HepG2 (cell line): ENCODE results near the gene ZFYVE28. TPM values are rescaled to one million over a fixed set of nuclear protein-coding genes. Genes with fewer than 3 reads are reported as not detected.

ENCODE experiments used
- ATAC-seq: fragments of 200-7000 bp; cut with Tn5 transposase; 3 replicates; pipeline ENCODE4 v1.9.1; 2020; ENCODE audit warnings: mild to moderate bottlenecking, moderate library complexity
- BruUV-seq: library from RNA; stranded (reverse); fragments of 400-500 nt; replicated peaks from 2 replicates; lab custom pipeline; 2021; lab: Mats Ljungman, UMichigan
- CTCF ChIA-PET: fragments of 300-600 bp; formaldehyde crosslinking; extraction: SDS; loops from one replicate; lab custom pipeline; 2021; ENCODE audit warnings: low total read pairs, inconsistent platforms, low intra/inter-chr PET ratio; lab: Yijun Ruan, JAX
- POLR2A ChIA-PET: fragments of 350-600 bp; sonication (Branson Sonifier 250); formaldehyde crosslinking; loops from one replicate; lab custom pipeline; 2020; ENCODE audit warnings: antibody characterized with exemption, inconsistent platforms; lab: Yijun Ruan, JAX
- DNase-seq: peaks from one replicate; pipeline ENCODE4 v3.0.0-alpha.2; 2015; ENCODE audit warnings: low spot score
- FAIRE-seq: peaks from 3 replicates; lab custom pipeline; 2011; peaks lifted over from hg19 to GRCh38; lab: Jason Lieb, UNC
- H2AFZ ChIP-seq: one replicate; pipeline ENCODE4 v1.6.1; 2011; ENCODE audit warnings: low read length, inconsistent platforms
- H3K27ac ChIP-seq: fragments of 300-600 bp; 3 replicates; pipeline ENCODE4 v1.8.0; 2011; ENCODE audit warnings: mixed run types, mild to moderate bottlenecking, mixed read lengths, low read length, inconsistent platforms; ENCODE audit not compliant: insufficient read depth; ENCODE audit errors: extremely low read length
- H3K27me3 ChIP-seq, 2 experiments: fragments of 200-600 bp in 1 of 2; 2 replicates in 1 of 2; 3 replicates in 1 of 2; pipeline versions ENCODE4 v1.6.0 to v1.8.0; 2011; ENCODE audit warnings: low read length in 2 of 2, mild to moderate bottlenecking in 2 of 2, moderate library complexity in 2 of 2, inconsistent platforms in 1 of 2; ENCODE audit not compliant: insufficient read depth in 2 of 2, control insufficient read depth in 1 of 2
- H3K36me3 ChIP-seq, 2 experiments: fragments of 200-600 bp in 1 of 2; replicated peaks in 1 of 2; 2 replicates in 1 of 2; 3 replicates in 1 of 2; pipeline versions ENCODE4 v1.5.1 to v1.8.0; 2011; ENCODE audit warnings: low read length in 2 of 2, inconsistent platforms in 1 of 2; ENCODE audit not compliant: insufficient read depth in 2 of 2, control insufficient read depth in 1 of 2
- H3K4me1 ChIP-seq: 2 replicates; pipeline ENCODE4 v1.5.1; 2012; ENCODE audit warnings: low read length, inconsistent platforms; ENCODE audit not compliant: insufficient read depth
- H3K4me2 ChIP-seq: 2 replicates; pipeline ENCODE4 v1.6.0; 2011; ENCODE audit warnings: low read depth, low read length, inconsistent platforms
- H3K4me3 ChIP-seq, 3 experiments: fragments of 200-600 bp in 1 of 3; sonication (generic), shearing (Covaris generic) in 1 of 3; replicated peaks in 1 of 3; 2 replicates each; pipeline ENCODE4 v1.5.1; 2011 to 2016; ENCODE audit warnings: low read length in 3 of 3, inconsistent platforms in 2 of 3, low read depth in 2 of 3, mild to moderate bottlenecking in 2 of 3, control low read depth in 1 of 3, mixed read lengths in 1 of 3; ENCODE audit not compliant: insufficient read depth in 1 of 3
- H3K79me2 ChIP-seq: one replicate; pipeline ENCODE4 v1.6.1; 2011; ENCODE audit warnings: low read length, inconsistent platforms; ENCODE audit not compliant: insufficient read depth
- H3K9ac ChIP-seq: 2 replicates; pipeline ENCODE4 v1.6.0; 2011; ENCODE audit warnings: mild to moderate bottlenecking, low read depth, low read length, inconsistent platforms; ENCODE audit not compliant: insufficient read depth
- H3K9me3 ChIP-seq: 2 replicates; pipeline ENCODE4 v1.5.1; 2012; ENCODE audit warnings: mild to moderate bottlenecking, low read length
- H4K20me1 ChIP-seq: 2 replicates; pipeline ENCODE4 v1.6.0; 2011; ENCODE audit warnings: inconsistent platforms, mild to moderate bottlenecking, low read length, moderate library complexity; ENCODE audit not compliant: insufficient read depth
- FOXM1 ChIP-seq: sonication (generic); formaldehyde crosslinking; IDR thresholded peaks from 2 replicates; pipeline ENCODE4 v1.5.0; 2020; ENCODE audit warnings: missing genetic modification reagents
- GZF1 ChIP-seq: sonication (generic); formaldehyde crosslinking; IDR thresholded peaks from 2 replicates; pipeline ENCODE4 v1.5.1; 2020; ENCODE audit warnings: mild to moderate bottlenecking, missing genetic modification reagents
- HHEX ChIP-seq: IDR thresholded peaks from 2 replicates; pipeline ENCODE4 v1.6.1; 2016; ENCODE audit warnings: control low read depth
- HMGXB3 ChIP-seq: sonication (generic); formaldehyde crosslinking; IDR thresholded peaks from 2 replicates; pipeline ENCODE4 v1.4.0; 2020; ENCODE audit warnings: missing genetic modification reagents, borderline replicate concordance
- SMYD3 ChIP-seq: sonication (generic); formaldehyde crosslinking; IDR thresholded peaks from 2 replicates; pipeline ENCODE4 v1.8.1; 2023; ENCODE audit warnings: mild to moderate bottlenecking, missing genetic modification reagents
- SSRP1 ChIP-seq: IDR thresholded peaks from 2 replicates; pipeline ENCODE4 v1.6.1; 2016; ENCODE audit warnings: control low read depth
- TCF7L2 ChIP-seq: IDR thresholded peaks from 2 replicates; pipeline ENCODE4 v1.6.1; 2011; ENCODE audit warnings: mild to moderate bottlenecking, low read depth, low read length, moderate library complexity
- ZBTB4 ChIP-seq: sonication (generic); formaldehyde crosslinking; IDR thresholded peaks from 2 replicates; pipeline ENCODE4 v1.4.0; 2020; ENCODE audit warnings: missing genetic modification reagents, mild to moderate bottlenecking, borderline replicate concordance
- ZKSCAN5 ChIP-seq: sonication (generic); formaldehyde crosslinking; IDR thresholded peaks from 2 replicates; pipeline ENCODE4 v1.5.1; 2020; ENCODE audit warnings: mild to moderate bottlenecking, missing genetic modification reagents
- ZNF451 ChIP-seq: sonication (generic); formaldehyde crosslinking; IDR thresholded peaks from 2 replicates; pipeline ENCODE4 v1.5.0; 2020; ENCODE audit warnings: mild to moderate bottlenecking, missing genetic modification reagents
- ZNF7 ChIP-seq: IDR thresholded peaks from 2 replicates; pipeline ENCODE4 v1.6.1; 2016; ENCODE audit warnings: missing biosample characterization, missing genetic modification reagents
- WGBS: methylation state at CpG from one replicate; pipeline ENCODE4 v1.1.6; 2017; ENCODE audit warnings: low lambda C conversion rate; 5-methylcytosine and 5-hydroxymethylcytosine counted together
- in situ Hi-C: cut with HindIII; loops from 2 replicates; pipeline ENCODE4 v1.10.0; 2017; ENCODE audit warnings: low pct_unique_long_range_greater_than_20kb; ENCODE audit not compliant: extremely low pct_ligation_motif_present
- intact Hi-C: fragments of 100-400 bp; cut with micrococcal nuclease; formaldehyde crosslinking; loops from one replicate; pipeline ENCODE4 v1.10.0; 2022; ENCODE audit not compliant: unreplicated experiment
- polyA plus RNA-seq, 8 experiments: library from polyadenylated mRNA; depleted of rRNA in 3 of 8; stranded (reverse) in 7 of 8; unstranded in 1 of 8; fragments of >200 nt; fragmentation: Illumina TruSeq in 4 of 8; extraction: Trizol in 4 of 8; gene quantifications; 2 replicates each; pipeline versions ENCODE4 v1.2.1 to v1.2.3, GENCODE V29; 2011 to 2016; ENCODE audit warnings: low read depth in 4 of 8, missing spikeins in 1 of 8, mixed read lengths in 1 of 8; ENCODE audit not compliant: insufficient read depth in 1 of 8
- total RNA-seq, 5 experiments: library from RNA; depleted of rRNA; stranded (reverse); fragments of >200 nt; fragmentation: Illumina TruSeq; extraction: Trizol; gene quantifications; 2 replicates each; pipeline ENCODE4 v1.2.3, GENCODE V29; 2016; ENCODE audit warnings: low read depth in 1 of 5

The ZFYVE28 gene
- total and polyA plus RNA-seq, 2 of the 13 experiments (the other 11 are each of a cell fraction or from before 2014, with no cell fraction given): 0.12 to 0.22 TPM

GRCh38 chr4:2401610-2401983 is 16.8 kb downstream of the ZFYVE28 start:
- Histone ChIP-seq H3K4me1 (peaks cover 18% of the 10 kb centered on the region), H3K79me2 (no peaks in the 10 kb centered on the region), H2AFZ (no peak overlapping the region), H3K27me3 (peaks cover 15 to 60% of the 10 kb centered on the region in 2 experiments), H3K9ac (no peak overlapping the region), H3K9me3 (no peaks in the 10 kb centered on the region), H3K4me2 (peak overlapping the region; percentile 56), H3K36me3 (no peaks in the 10 kb centered on the region), H3K27ac (no peak overlapping the region), H4K20me1 (no peaks in the 10 kb centered on the region; the same call in 1 of the 2 replicates), H3K4me3 (peak overlapping the region in 1 of 3 experiments; percentile 34; a peak in 1 of 6 replicates)
- in situ Hi-C loops (no loop called here), intact Hi-C loops (no loop called here)
- ChIA-PET POLR2A (no interaction called here), CTCF (no interaction called here)
- FAIRE-seq (no peak), DNase-seq (no peak), ATAC-seq (no peak)
- BruUV-seq: no TSS peak
- WGBS: 47% methylated on average over 10 of the region's 15 CpGs
- no peak for TF ChIP-seq ZKSCAN5 (CRISPR knock-in tag)
- no peak for TF ChIP-seq SMYD3
- TF ChIP-seq HHEX: no peak
- TF ChIP-seq ZNF451: no peak
- TF ChIP-seq TCF7L2: no peak
- TF ChIP-seq FOXM1: no peak
- TF ChIP-seq GZF1 (CRISPR knock-in tag): no peak
- no peak for TF ChIP-seq SSRP1 (CRISPR knock-in tag)
- TF ChIP-seq ZNF7 (CRISPR knock-in tag): no peak
- TF ChIP-seq ZBTB4: no peak
- no peak for TF ChIP-seq HMGXB3 (CRISPR knock-in tag)
